NT2/D1 (cell line): ENCODE measurements around the gene PTPRB.

Experiments used
- YY1 ChIP-seq: IDR thresholded peaks from 2 replicates; pipeline ENCODE4 v1.6.1; 2011; ENCODE audit not compliant: insufficient read length, insufficient read depth
- ZNF274 ChIP-seq: IDR thresholded peaks from 2 replicates; pipeline ENCODE4 v1.6.1; 2011; ENCODE audit warnings: mild to moderate bottlenecking, low read depth, low read length

DNA sequence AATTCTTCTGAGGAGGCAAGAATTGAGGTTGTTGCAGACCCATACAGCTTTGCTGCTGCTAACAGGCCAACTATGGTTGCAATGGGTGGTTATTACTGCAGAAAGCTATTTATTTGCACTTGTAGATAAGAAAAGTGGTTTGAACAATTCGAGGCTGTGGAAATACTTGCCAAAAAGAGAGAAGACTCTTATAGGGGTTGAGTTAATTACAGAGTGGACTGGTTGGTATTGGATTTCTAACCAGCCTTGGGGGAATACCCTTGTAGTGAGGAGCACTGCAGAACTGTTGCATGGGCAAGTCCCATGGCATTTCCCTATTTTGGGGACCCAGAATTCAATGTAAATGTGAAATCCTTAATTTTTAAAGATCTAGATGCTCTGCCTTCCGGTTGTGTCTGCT lies 150.6 kb downstream of the PTPRB start:
- TF ChIP-seq ZNF274 = no peak
- no peak for TF ChIP-seq YY1
